Psoas muscle (tissue), 8 donors: ENCODE data around the gene KCNMA1. TPM values are rescaled to one million over a fixed set of nuclear protein-coding genes. Genes with fewer than 3 reads are reported as not detected.

Experiments used
- ATAC-seq, 4 donors: fragments of 200-7000 bp; cut with Tn5 transposase; one replicate each; pipeline ENCODE4 v1.9.1; 2020; ENCODE audit warnings: moderate library complexity in 3 of 4, mild to moderate bottlenecking in 2 of 4
- DNase-seq, 2 donors: peaks; one replicate each; pipeline ENCODE4 v3.0.0-alpha.2; 2020
- H3K27ac ChIP-seq: fragments of 200-600 bp; one replicate; pipeline ENCODE4 v1.8.0; 2022
- H3K27me3 ChIP-seq, 3 donors: fragments of 200-600 bp in 1 of 3; one replicate each; pipeline versions ENCODE4 v1.6.1 to v1.8.0; 2013 to 2022; ENCODE audit warnings: low read length in 2 of 3, mild to moderate bottlenecking in 2 of 3, moderate library complexity in 1 of 3; ENCODE audit not compliant: insufficient read depth in 3 of 3
- H3K36me3 ChIP-seq, 2 donors: fragments of 200-600 bp in 1 of 2; one replicate each; pipeline versions ENCODE4 v1.6.1 to v1.8.0; 2013 to 2022; ENCODE audit warnings: low read depth in 1 of 2, mild to moderate bottlenecking in 1 of 2, moderate library complexity in 1 of 2; ENCODE audit not compliant: insufficient read depth in 1 of 2
- H3K4me1 ChIP-seq: fragments of 200-600 bp; one replicate; pipeline ENCODE4 v1.8.0; 2022
- H3K4me3 ChIP-seq: fragments of 200-600 bp; one replicate; pipeline ENCODE4 v1.8.0; 2022; ENCODE audit warnings: mild to moderate bottlenecking
- H3K9me3 ChIP-seq: fragments of 200-600 bp; one replicate; pipeline ENCODE4 v1.8.0; 2022
- CTCF ChIP-seq: fragments of 200-600 bp; IDR thresholded peaks from one replicate; pipeline ENCODE4 v1.8.0; 2022; ENCODE audit warnings: antibody characterized with exemption
- WGBS, 3 donors: extraction: QIAGEN DNeasy Blood & Tissue Kit; methylation state at CpG; one replicate each; pipeline versions ENCODE4 v1.1.6 to v1.1.7; 2013; 5-methylcytosine and 5-hydroxymethylcytosine counted together
- intact Hi-C, 2 donors: fragments of 100-400 bp; cut with DNase I; formaldehyde crosslinking; loops; one replicate each; pipeline versions ENCODE4 v1.11.0 to v1.14.2; 2022
- polyA plus RNA-seq, 3 donors: library from polyadenylated mRNA; stranded (reverse); fragments of 200-250 nt; gene quantifications; one replicate each; pipeline ENCODE4 v1.2.3, GENCODE V29; 2013
- total RNA-seq, 4 donors: library from RNA; stranded (reverse); fragmentation: NEBNext Ultra II Directional in 2 of 4; extraction: Animal tissue kit (Norgen Biotek cat#: 25700) in 2 of 4; gene quantifications; one replicate each; pipeline versions ENCODE4 v1.2.1 to v1.2.4, GENCODE V29; 2021 to 2023
- donor health status: healthy with polysubstance abuse.
- donor health status: DM: no; HTN: no; CAD: no; lungs with moderate emphysema.
- donor health status: Bipolar disorder and iron deficiency.
- donor health status: healthy.
- donor health status: DM: yes; HTN: yes; CAD: no.
- donor health status: DM: no; HTN: no; CAD: no.
- donor health status: DM: no; HTN: no; CAD: no.
- donor health status: DM: yes; HTN: yes; CAD: no.

KCNMA1 gene
- total and polyA plus RNA-seq, 7 donors, result 7.9 to 53.0 (median 41.9) TPM

- no peak for TF ChIP-seq CTCF
- 91 to 94% (median 94%) methylated on average over 1 of the region's 1 CpG for WGBS, 3 donors
- Histone ChIP-seq H3K27ac (no peak overlapping the region), H3K4me1 (no peaks in the 10 kb centered on the region), H3K36me3 (no peaks in the 10 kb centered on the region), H3K4me3 (no peak overlapping the region), H3K9me3 (no peaks in the 10 kb centered on the region), H3K27me3 (no peaks in the 10 kb centered on the region)
- no peak for ATAC-seq
- no peak for DNase-seq
- intact Hi-C loops, result no loop called here
Observed at GRCh38 chr10:77097625-77098024, 540.0 kb downstream of the KCNMA1 start.

GRCh38 chr10:77093126-77093525, 544.5 kb downstream of the KCNMA1 start:
- ATAC-seq (no peak), DNase-seq (no peak)
- Histone ChIP-seq H3K27me3 (no peaks in the 10 kb centered on the region), H3K36me3 (peaks cover 0 to 3% of the 10 kb centered on the region in 2 donors), H3K4me3 (no peak overlapping the region), H3K9me3 (no peaks in the 10 kb centered on the region), H3K4me1 (no peaks in the 10 kb centered on the region), H3K27ac (no peak overlapping the region)
- intact Hi-C loops, result no loop called here
- WGBS, 3 donors, result 84 to 91% (median 88%) methylated on average over 2 of the region's 2 CpGs
- no peak for TF ChIP-seq CTCF

GRCh38 chr10:77091597-77092165, 545.9 kb downstream of the KCNMA1 start:
- Histone ChIP-seq H3K27me3 (no peaks in the 10 kb centered on the region), H3K9me3 (no peaks in the 10 kb centered on the region), H3K4me1 (no peaks in the 10 kb centered on the region), H3K27ac (no peak overlapping the region), H3K4me3 (no peak overlapping the region), H3K36me3 (peaks cover 0 to 3% of the 10 kb centered on the region in 2 donors)
- no peak for TF ChIP-seq CTCF
- WGBS, 3 donors, result 91 to 97% (median 93%) methylated on average over 6 of the region's 6 CpGs
- ATAC-seq (no peak), DNase-seq (no peak)
- intact Hi-C loops, result no loop called here

- DNase-seq (no peak), ATAC-seq (no peak)
- 78 to 87% (median 81%) methylated on average over 17 of the region's 17 CpGs for WGBS, 3 donors
- no peaks in the 10 kb centered on the region for H3K4me1 ChIP-seq
- intact Hi-C loops, result no loop called here
- no peaks in the 10 kb centered on the region for H3K27me3 ChIP-seq
- no peak overlapping the region for H3K27ac ChIP-seq
- no peak overlapping the region for H3K4me3 ChIP-seq
- H3K9me3 ChIP-seq, result no peaks in the 10 kb centered on the region
- peaks cover 0 to 3% of the 10 kb centered on the region in 2 donors for H3K36me3 ChIP-seq
- TF ChIP-seq CTCF, result no peak
Observed at GRCh38 chr10:77090381-77091356, 546.9 kb downstream of the KCNMA1 start.
